HG03575 (cell line): ENCODE measurements around the gene OSER1.

Experiments
- ATAC-seq: cut with Tn5 transposase; IDR thresholded peaks from one replicate; pipeline ENCODE4 v1.9.1; 2021; ENCODE audit not compliant: unreplicated experiment, insufficient number of reproducible peaks, low FRiP score; ENCODE audit errors: extremely low read depth

The OSER1 gene

GRCh38 chr20:44185574-44185973 lies 25.0 kb downstream of the OSER1 start:
- no peak for ATAC-seq

DNA sequence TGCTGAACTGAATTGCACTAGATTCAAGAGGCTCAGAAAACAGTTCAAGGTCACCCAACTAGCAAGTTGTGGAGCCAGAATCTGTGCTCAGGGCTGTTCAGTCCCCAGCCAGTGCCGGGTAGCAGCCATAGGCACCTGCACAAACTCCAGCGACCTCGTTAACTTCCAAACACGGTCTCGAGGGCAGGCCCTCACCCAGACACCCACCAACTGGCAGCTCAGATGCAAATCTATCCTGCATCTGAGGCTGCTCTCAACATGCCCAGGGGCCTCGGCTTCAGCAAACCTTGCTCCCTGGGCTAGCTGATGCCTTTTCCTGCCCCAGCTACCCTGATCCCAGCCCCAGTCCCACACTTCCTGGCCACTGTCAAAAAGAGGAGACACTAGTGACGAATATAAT lies 27.3 kb downstream of the OSER1 start:
- no peak for ATAC-seq

- ATAC-seq: no peak
Observed at GRCh38 chr20:44182863-44183262, 27.7 kb downstream of the OSER1 start.

- ATAC-seq: no peak
Observed at GRCh38 chr20:44182135-44182765, 28.3 kb downstream of the OSER1 start.

- ATAC-seq: no peak
Observed at GRCh38 chr20:44181611-44182010, 29.0 kb downstream of the OSER1 start.

GRCh38 chr20:44180814-44181213 lies 29.8 kb downstream of the OSER1 start:
- ATAC-seq: no peak

GRCh38 chr20:44176833-44177534 lies 33.6 kb downstream of the OSER1 start:
- ATAC-seq: no peak

DNA sequence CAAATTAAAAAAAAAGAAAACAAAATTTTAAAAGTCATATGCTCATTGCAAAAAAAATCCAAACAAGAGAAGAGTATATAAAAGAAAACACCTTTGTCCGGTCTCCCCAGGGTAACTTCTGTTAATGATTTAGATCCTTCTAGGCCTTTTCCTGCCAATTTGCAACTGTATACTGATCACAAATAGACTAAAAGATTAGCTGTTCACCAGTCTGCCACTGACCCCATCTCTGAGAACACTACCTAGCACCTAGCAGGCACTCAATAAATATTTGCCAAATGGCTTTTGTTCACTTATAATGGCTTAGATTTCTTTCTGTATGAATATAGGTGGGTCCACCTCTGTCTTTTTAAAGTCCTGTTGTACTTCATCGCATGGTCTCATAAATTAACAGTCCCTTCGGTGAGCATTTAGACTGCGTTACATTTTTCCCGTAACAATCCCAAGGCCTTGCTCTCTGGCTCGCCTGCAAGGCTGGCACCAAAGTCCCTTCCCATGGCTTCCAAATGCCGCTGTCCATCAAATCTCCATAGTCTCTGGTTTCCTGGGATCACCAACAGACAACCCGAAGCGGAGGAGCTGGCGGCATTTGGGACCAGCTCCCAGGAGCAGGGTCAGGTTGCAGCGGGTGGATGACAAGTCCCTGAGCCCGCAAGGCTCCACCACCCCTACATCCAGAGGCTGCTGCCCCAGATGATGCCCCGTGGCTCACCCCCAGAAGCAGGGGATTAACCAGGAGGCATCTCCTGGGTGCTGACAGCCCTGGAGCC lies 35.4 kb downstream of the OSER1 start:
- no peak for ATAC-seq

- no peak for ATAC-seq
Observed at GRCh38 chr20:44173846-44174245, 36.7 kb downstream of the OSER1 start.

GRCh38 chr20:44173116-44173515 lies 37.5 kb downstream of the OSER1 start:
- no peak for ATAC-seq

DNA sequence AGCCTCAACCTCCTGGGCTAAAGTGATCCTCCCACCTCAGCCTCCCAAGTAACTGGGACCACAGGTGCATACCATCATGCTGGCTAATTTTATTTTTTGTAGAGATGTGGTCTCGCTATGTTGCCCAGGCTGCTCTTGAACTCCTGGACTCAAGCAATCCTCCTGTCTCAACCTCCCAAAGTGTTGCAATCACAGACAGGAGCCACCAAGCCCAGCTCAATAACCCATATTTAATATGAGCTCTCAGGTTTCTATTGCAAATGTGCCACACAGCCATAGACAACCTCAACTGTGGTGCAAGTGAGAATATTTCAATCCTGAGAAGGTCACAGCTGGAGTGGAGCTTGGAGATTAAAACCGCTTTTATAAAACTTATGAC lies 38.0 kb downstream of the OSER1 start:
- no peak for ATAC-seq

GRCh38 chr20:44171775-44172571 lies 38.6 kb downstream of the OSER1 start:
- no peak for ATAC-seq

DNA sequence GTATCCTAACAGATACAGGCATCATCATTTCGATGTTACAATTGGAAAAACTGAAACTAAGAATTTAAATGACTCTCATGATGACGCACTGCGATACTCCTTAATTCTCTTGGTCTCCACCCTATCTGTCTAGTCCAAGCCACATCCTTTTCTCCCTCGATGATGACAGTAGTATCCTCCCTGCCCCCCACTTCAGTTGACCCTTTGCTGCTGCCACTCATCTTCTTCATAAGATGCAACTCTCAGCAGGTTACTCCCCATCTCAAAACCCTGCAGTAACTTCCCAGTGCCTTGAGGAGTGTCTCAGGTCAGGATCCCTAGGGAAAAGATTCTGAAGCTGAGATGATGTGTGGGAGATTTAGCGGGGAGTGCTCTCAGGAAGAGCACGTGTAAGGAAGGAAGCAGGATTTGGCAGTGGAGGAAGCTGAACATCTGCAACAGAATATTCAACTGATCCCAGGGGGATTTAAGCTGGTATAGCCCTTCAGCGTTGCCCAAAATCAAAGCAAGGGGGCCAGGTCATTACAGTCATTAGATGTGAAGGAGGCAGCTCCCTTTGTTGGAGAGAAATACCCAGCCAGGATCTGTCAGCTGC lies 39.7 kb downstream of the OSER1 start:
- ATAC-seq: no peak

DNA sequence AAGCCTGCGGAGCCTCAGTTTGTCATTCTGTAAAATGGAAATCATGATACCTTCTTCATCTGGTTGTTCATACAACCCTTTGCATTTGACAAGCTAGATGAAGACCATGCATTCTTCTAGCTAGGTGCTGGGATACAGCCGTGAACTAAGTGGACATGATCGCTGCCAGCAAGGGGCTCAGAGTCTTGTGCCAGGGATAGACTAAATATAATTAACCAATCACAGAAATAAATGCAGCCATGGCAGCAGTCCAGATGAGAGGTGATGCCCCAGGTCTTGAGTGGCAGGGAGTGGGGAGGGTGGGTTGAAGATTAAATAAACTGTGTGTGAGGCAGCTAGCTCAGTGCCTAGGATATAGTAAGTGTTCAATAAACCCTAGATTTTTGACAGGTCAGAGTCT lies 42.8 kb downstream of the OSER1 start:
- no peak for ATAC-seq

DNA sequence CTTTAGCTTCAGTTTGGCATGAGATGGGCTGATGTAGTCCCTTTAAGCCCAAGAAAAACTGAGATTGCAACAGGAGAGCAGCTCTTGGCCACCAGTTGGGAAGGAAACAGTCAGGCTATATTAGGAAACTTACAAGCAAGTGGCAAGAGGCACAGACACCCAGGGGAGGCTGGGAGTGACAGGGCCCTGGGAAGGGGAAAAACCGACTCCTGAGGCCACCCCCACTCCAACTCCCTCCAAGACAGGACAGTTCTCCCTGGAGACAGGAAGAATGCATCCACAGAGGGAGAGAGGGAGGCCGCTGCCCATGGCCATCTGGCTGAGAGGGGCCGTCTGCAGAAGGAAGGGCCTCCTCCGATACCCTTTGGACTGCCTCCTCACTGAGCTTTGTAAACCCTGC lies 44.1 kb downstream of the OSER1 start:
- no peak for ATAC-seq

DNA sequence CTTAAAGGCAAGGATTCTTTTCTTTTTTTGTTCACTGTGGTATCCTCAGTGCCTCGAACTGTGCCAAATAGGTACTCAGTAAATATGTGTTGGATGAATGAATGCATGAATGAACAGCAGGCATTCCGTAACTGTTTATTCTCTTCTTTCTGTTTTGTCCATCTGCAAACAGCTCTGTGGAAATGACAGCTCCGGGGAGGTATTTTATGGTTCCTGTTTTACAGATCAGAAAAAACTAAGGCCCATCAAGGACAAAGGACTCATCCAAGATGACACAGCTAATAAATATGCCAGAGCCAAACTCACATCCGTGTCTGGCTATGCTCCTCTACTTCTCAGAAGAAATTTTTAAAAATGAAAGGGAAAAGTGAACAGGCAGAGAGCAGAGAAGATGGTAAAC lies 44.6 kb downstream of the OSER1 start:
- no peak for ATAC-seq

DNA sequence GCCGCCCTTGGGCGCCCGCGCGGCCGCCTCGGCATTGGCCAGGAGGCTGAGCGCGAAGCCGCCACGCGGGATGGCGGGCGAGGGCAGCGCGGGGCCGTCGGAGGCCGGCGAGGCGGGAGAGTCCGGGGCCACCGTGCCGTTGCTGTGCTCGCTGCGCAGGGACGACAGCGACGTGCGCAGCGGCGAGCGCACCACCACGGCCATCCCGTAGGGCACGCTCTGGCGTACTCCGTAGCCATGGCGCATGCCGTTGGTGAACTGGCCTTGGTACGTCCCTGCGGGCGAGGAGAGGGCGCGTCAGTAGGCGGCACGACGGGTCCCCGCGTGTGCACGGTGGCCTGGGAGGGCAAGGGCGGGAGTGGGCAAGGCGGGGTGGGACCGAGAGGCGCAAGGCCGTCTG lies 50.4 kb downstream of the OSER1 start:
- no peak for ATAC-seq

GRCh38 chr20:44159711-44160110 lies 50.9 kb downstream of the OSER1 start:
- ATAC-seq: no peak

DNA sequence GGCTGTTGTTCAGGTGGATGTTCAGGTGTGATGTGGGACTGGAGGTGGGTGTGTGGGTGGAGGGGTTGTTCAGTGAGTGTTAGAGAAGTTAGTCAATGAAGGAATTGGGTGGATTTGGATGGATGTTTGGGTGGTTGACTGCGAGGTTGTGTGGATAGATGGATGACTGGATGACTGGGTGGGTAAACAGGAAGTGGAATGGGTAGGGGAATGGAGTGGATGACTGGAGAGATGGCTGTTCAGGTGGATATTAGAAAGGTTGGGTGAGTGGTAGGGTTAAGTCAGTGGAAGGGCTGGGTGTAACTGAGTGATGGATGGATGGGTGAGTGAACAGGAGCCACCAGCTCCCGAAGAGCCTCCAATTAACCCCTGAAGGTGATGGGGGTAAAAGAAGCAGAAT lies 51.4 kb downstream of the OSER1 start:
- no peak for ATAC-seq
